MM.1S (cell line): ENCODE measurements around the gene SKAP2.

Experiments used
- DNase-seq: peaks from one replicate; pipeline ENCODE4 v3.0.0-alpha.2; 2015
- H2AFZ ChIP-seq: fragments of 300-600 bp; sonication (generic); 2 replicates; pipeline ENCODE4 v1.6.0; 2016; ENCODE audit warnings: antibody characterized with exemption, low read length
- H3F3A ChIP-seq: fragments of 300-600 bp; sonication (generic); 2 replicates; pipeline ENCODE4 v1.6.1; 2016; ENCODE audit warnings: mild to moderate bottlenecking, antibody characterized with exemption, low read length, moderate library complexity, mixed read lengths; ENCODE audit not compliant: insufficient read depth
- H3K27ac ChIP-seq: fragments of 300-600 bp; sonication (generic); 2 replicates; pipeline ENCODE4 v1.5.1; 2016; ENCODE audit warnings: mild to moderate bottlenecking, low read length
- H3K27me3 ChIP-seq: fragments of 300-600 bp; sonication (generic); replicated peaks from 2 replicates; pipeline ENCODE4 v1.6.0; 2016; ENCODE audit warnings: low read length; ENCODE audit not compliant: insufficient read depth
- H3K36me3 ChIP-seq: fragments of 300-600 bp; sonication (generic); replicated peaks from 2 replicates; pipeline ENCODE4 v1.6.1; 2016; ENCODE audit warnings: mild to moderate bottlenecking, low read length, mixed read lengths; ENCODE audit not compliant: insufficient read depth
- H3K4me1 ChIP-seq: fragments of 300-600 bp; sonication (generic); 2 replicates; pipeline ENCODE4 v1.6.1; 2016; ENCODE audit warnings: low read length, mixed read lengths
- H3K4me2 ChIP-seq: fragments of 300-600 bp; sonication (generic); 2 replicates; pipeline ENCODE4 v1.6.0; 2016; ENCODE audit warnings: low read depth, low read length
- H3K4me3 ChIP-seq: fragments of 300-600 bp; sonication (generic); 2 replicates; pipeline ENCODE4 v1.5.1; 2016; ENCODE audit warnings: low read length, mixed read lengths
- H3K79me2 ChIP-seq: fragments of 300-600 bp; sonication (generic); 2 replicates; pipeline ENCODE4 v1.6.1; 2016; ENCODE audit warnings: mixed run types, low read length, mixed read lengths
- H3K9ac ChIP-seq: fragments of 300-600 bp; sonication (generic); 2 replicates; pipeline ENCODE4 v1.6.1; 2016; ENCODE audit warnings: low read length, mixed read lengths
- H3K9me2 ChIP-seq: fragments of 300-600 bp; sonication (generic); replicated peaks from 2 replicates; pipeline ENCODE4 v1.6.1; 2016; ENCODE audit warnings: mild to moderate bottlenecking, low read length, mixed read lengths; ENCODE audit not compliant: insufficient read depth
- H3K9me3 ChIP-seq: fragments of 300-600 bp; sonication (generic); replicated peaks from 2 replicates; pipeline ENCODE4 v1.6.1; 2016; ENCODE audit warnings: mild to moderate bottlenecking, low read length, mixed read lengths; ENCODE audit not compliant: insufficient read depth
- H4K20me1 ChIP-seq: fragments of 300-600 bp; sonication (generic); 2 replicates; pipeline ENCODE4 v1.6.1; 2016; ENCODE audit warnings: mild to moderate bottlenecking, low read length, moderate library complexity, mixed read lengths; ENCODE audit not compliant: insufficient read depth
- CTCF ChIP-seq: fragments of 300-600 bp; sonication (generic); IDR thresholded peaks from 2 replicates; pipeline ENCODE4 v1.5.1; 2016; ENCODE audit warnings: antibody characterized with exemption, low read length, mixed read lengths
- EZH2 ChIP-seq: fragments of 300-600 bp; sonication (generic); optimal IDR thresholded peaks from 2 replicates; pipeline ENCODE3; 2017; ENCODE audit warnings: low read depth, mild to moderate bottlenecking, antibody characterized with exemption, low read length, mixed read lengths
- EZH2phosphoT487 ChIP-seq: fragments of 300-600 bp; sonication (generic); IDR thresholded peaks from 2 replicates; pipeline ENCODE4 v1.6.1; 2018; ENCODE audit warnings: antibody characterized with exemption, low read length

SKAP2 gene

GRCh38 chr7:26705567-26705966 is 158.8 kb downstream of the SKAP2 start:
- no peak overlapping the region for H3K4me3 ChIP-seq
- H3F3A ChIP-seq = no peaks in the 10 kb centered on the region
- no peaks in the 10 kb centered on the region for H3K9me2 ChIP-seq
- H3K36me3 ChIP-seq = no peaks in the 10 kb centered on the region
- TF ChIP-seq EZH2phosphoT487 (no peak), CTCF (no peak), EZH2 (no peak)
- H3K4me1 ChIP-seq = no peaks in the 10 kb centered on the region
- H3K4me2 ChIP-seq = no peak overlapping the region
- no peak overlapping the region for H3K27ac ChIP-seq
- H2AFZ ChIP-seq = no peak overlapping the region
- no peak for DNase-seq
- H4K20me1 ChIP-seq = no peaks in the 10 kb centered on the region
- H3K79me2 ChIP-seq = no peaks in the 10 kb centered on the region
- H3K27me3 ChIP-seq = no peaks in the 10 kb centered on the region
- H3K9me3 ChIP-seq = no peaks in the 10 kb centered on the region
- H3K9ac ChIP-seq = no peak overlapping the region

DNA sequence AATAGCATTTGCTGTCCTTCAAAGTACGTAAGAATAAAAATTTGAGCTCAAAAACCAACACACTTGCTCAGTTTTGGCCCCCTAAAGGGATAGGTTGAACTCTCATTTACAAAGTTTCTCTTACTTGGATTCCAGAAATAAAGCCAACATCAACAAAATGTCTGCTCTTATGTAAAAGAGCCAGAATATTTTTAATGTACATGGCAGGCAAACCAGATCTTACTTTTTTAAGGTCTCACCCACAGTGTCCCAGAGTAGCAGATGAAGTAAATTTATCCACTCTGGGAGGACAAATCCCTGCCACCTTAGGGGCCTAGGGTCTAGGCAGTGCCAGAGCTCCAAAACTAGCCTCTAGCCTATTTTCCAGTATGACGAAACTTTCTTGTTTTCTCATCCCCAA is 159.6 kb downstream of the SKAP2 start:
- Histone ChIP-seq H3K9me3 (no peaks in the 10 kb centered on the region), H3K9me2 (no peaks in the 10 kb centered on the region), H4K20me1 (no peaks in the 10 kb centered on the region), H3K79me2 (no peaks in the 10 kb centered on the region), H3K27ac (no peak overlapping the region), H3F3A (no peaks in the 10 kb centered on the region), H3K36me3 (no peaks in the 10 kb centered on the region), H3K27me3 (no peaks in the 10 kb centered on the region), H3K4me2 (no peak overlapping the region), H2AFZ (no peak overlapping the region), H3K4me3 (no peak overlapping the region), H3K4me1 (no peaks in the 10 kb centered on the region), H3K9ac (no peak overlapping the region)
- TF ChIP-seq EZH2 = no peak
- TF ChIP-seq EZH2phosphoT487 = no peak
- TF ChIP-seq CTCF = no peak
- no peak for DNase-seq

GRCh38 chr7:26704036-26704435 is 160.4 kb downstream of the SKAP2 start:
- Histone ChIP-seq H3K4me2 (no peak overlapping the region), H3K27me3 (no peaks in the 10 kb centered on the region), H3K9me3 (no peaks in the 10 kb centered on the region), H3K27ac (no peak overlapping the region), H2AFZ (no peak overlapping the region), H3K79me2 (no peaks in the 10 kb centered on the region), H3F3A (no peaks in the 10 kb centered on the region), H3K9me2 (no peaks in the 10 kb centered on the region), H4K20me1 (no peaks in the 10 kb centered on the region), H3K4me1 (no peaks in the 10 kb centered on the region), H3K9ac (no peak overlapping the region), H3K36me3 (no peaks in the 10 kb centered on the region), H3K4me3 (no peak overlapping the region)
- no peak for DNase-seq
- no peak for TF ChIP-seq EZH2phosphoT487
- TF ChIP-seq EZH2 = no peak
- no peak for TF ChIP-seq CTCF
